ENCODE measurements around the gene RAB43. TPM values are rescaled to one million over a fixed set of nuclear protein-coding genes. Genes with fewer than 3 reads are reported as not detected.
"Not testable (repeated sequence)": the region's sequence is repeated elsewhere in the genome, so short reads cannot be mapped to it uniquely, and the experiment has no call there.

RAB43 gene
- total RNA-seq, 1 donor from 2014 or later: 34.5 TPM

- H3K27ac Mint-ChIP-seq (ENCODE audit: unreplicated experiment): no peak overlapping the region
- peaks cover 10% of the 10 kb centered on the region for H3K36me3 ChIP-seq (ENCODE audit: insufficient read depth, low read length)
- no peaks in the 10 kb centered on the region for H3K9me3 ChIP-seq (ENCODE audit: insufficient read depth, low read depth, low read length)
- no peak overlapping the region for H3K9ac ChIP-seq (ENCODE audit: low read length)
- H3K4me1 ChIP-seq (ENCODE audit: insufficient read depth, low read length): no peaks in the 10 kb centered on the region
- H3K27ac ChIP-seq (ENCODE audit: low read depth, low read length): no peak overlapping the region
- H3K4me2 ChIP-seq (ENCODE audit: low read length): no peak overlapping the region
- FAIRE-seq (no peak), DNase-seq (ENCODE audit: low read depth) (no peak)
- no peaks in the 10 kb centered on the region for H3K79me2 ChIP-seq (ENCODE audit: insufficient read depth, low read length)
- no peaks in the 10 kb centered on the region for H4K20me1 ChIP-seq (ENCODE audit: insufficient read depth, low read length)
- no peaks in the 10 kb centered on the region for H3K27me3 Mint-ChIP-seq (ENCODE audit: low read depth, unreplicated experiment)
- no peak overlapping the region for H3K4me3 Mint-ChIP-seq (ENCODE audit: unreplicated experiment)
- H3K4me3 ChIP-seq (ENCODE audit: insufficient read depth, low read depth, low read length): no peak overlapping the region
- H2AFZ ChIP-seq (ENCODE audit: low read depth, low read length): no peak overlapping the region
- no peaks in the 10 kb centered on the region for H3K27me3 ChIP-seq (ENCODE audit: insufficient read depth, low read length)
- H3K9me3 Mint-ChIP-seq (ENCODE audit: unreplicated experiment): no peaks in the 10 kb centered on the region
- TF ChIP-seq EZH2 (IDR thresholded peaks at IDR 0.05; ENCODE audit: insufficient read depth, low read length) (no peak), CTCF (IDR thresholded peaks at IDR 0.05; ENCODE audit: insufficient read depth, low read depth, low read length) (no peak)
- H3K36me3 Mint-ChIP-seq (ENCODE audit: low read depth, unreplicated experiment): no peaks in the 10 kb centered on the region
- H3K4me1 Mint-ChIP-seq (ENCODE audit: low read depth, unreplicated experiment): no peaks in the 10 kb centered on the region
Measured at GRCh38 chr3:129139911-129140310, 18.3 kb upstream of the RAB43 start.

- peaks cover 33% of the 10 kb centered on the region for H3K36me3 ChIP-seq (ENCODE audit: insufficient read depth, low read length)
- H3K4me3 ChIP-seq (ENCODE audit: insufficient read depth, low read depth, low read length); H3K27ac ChIP-seq (ENCODE audit: low read depth, low read length); H3K9ac ChIP-seq (ENCODE audit: low read length); H3K4me1 ChIP-seq (ENCODE audit: insufficient read depth, low read length); H3K27ac Mint-ChIP-seq (ENCODE audit: unreplicated experiment); H3K4me2 ChIP-seq (ENCODE audit: low read length); H3K27me3 ChIP-seq (ENCODE audit: insufficient read depth, low read length); H3K27me3 Mint-ChIP-seq (ENCODE audit: low read depth, unreplicated experiment); H3K9me3 Mint-ChIP-seq (ENCODE audit: unreplicated experiment); DNase-seq (ENCODE audit: low read depth); H3K9me3 ChIP-seq (ENCODE audit: insufficient read depth, low read depth, low read length); FAIRE-seq; H3K4me1 Mint-ChIP-seq (ENCODE audit: low read depth, unreplicated experiment); H2AFZ ChIP-seq (ENCODE audit: low read depth, low read length); H3K79me2 ChIP-seq (ENCODE audit: insufficient read depth, low read length); H3K4me3 Mint-ChIP-seq (ENCODE audit: unreplicated experiment); H4K20me1 ChIP-seq (ENCODE audit: insufficient read depth, low read length): not testable (repeated sequence)
- H3K36me3 Mint-ChIP-seq (ENCODE audit: low read depth, unreplicated experiment): peaks cover 16% of the 10 kb centered on the region
Measured at GRCh38 chr3:129136275-129136674, 14.7 kb upstream of the RAB43 start.

GRCh38 chr3:129132097-129132866 is 10.7 kb upstream of the RAB43 start:
- Histone ChIP-seq H3K9ac (ENCODE audit: low read length) (no peak overlapping the region), H3K4me2 (ENCODE audit: low read length) (no peak overlapping the region), H3K79me2 (ENCODE audit: insufficient read depth, low read length) (no peaks in the 10 kb centered on the region), H3K9me3 (ENCODE audit: insufficient read depth, low read depth, low read length) (no peaks in the 10 kb centered on the region), H2AFZ (ENCODE audit: low read depth, low read length) (no peak overlapping the region), H4K20me1 (ENCODE audit: insufficient read depth, low read length) (no peaks in the 10 kb centered on the region), H3K4me1 (ENCODE audit: insufficient read depth, low read length) (no peaks in the 10 kb centered on the region), H3K36me3 (ENCODE audit: insufficient read depth, low read length) (peaks cover 37% of the 10 kb centered on the region), H3K27ac (ENCODE audit: low read depth, low read length) (no peak overlapping the region), H3K4me3 (ENCODE audit: insufficient read depth, low read depth, low read length) (no peak overlapping the region), H3K27me3 (ENCODE audit: insufficient read depth, low read length) (no peaks in the 10 kb centered on the region)
- Mint-ChIP-seq H3K36me3 (ENCODE audit: low read depth, unreplicated experiment) (peaks cover 19% of the 10 kb centered on the region), H3K27me3 (ENCODE audit: low read depth, unreplicated experiment) (no peaks in the 10 kb centered on the region), H3K4me1 (ENCODE audit: low read depth, unreplicated experiment) (no peaks in the 10 kb centered on the region), H3K4me3 (ENCODE audit: unreplicated experiment) (no peak overlapping the region), H3K27ac (ENCODE audit: unreplicated experiment) (no peak overlapping the region), H3K9me3 (ENCODE audit: unreplicated experiment) (no peaks in the 10 kb centered on the region)
- FAIRE-seq (no peak), DNase-seq (ENCODE audit: low read depth) (no peak)
- no peak for TF ChIP-seq CTCF (IDR thresholded peaks at IDR 0.05; ENCODE audit: insufficient read depth, low read depth, low read length)
- no peak for TF ChIP-seq EZH2 (IDR thresholded peaks at IDR 0.05; ENCODE audit: insufficient read depth, low read length)

Measured in astrocyte (in vitro differentiated cells and primary cell).